Psoas muscle (tissue), 8 donors: ENCODE results near the gene AP2M1. TPM values are rescaled to one million over a fixed set of nuclear protein-coding genes. Genes with fewer than 3 reads are reported as not detected.
A peak's percentile ranks its signal among the peaks of the same experiment; 100 is the strongest.
"Not testable (repeated sequence)": the region's sequence is repeated elsewhere in the genome, so short reads cannot be mapped to it uniquely, and the experiment has no call there.

Source experiments
- ATAC-seq, 4 donors: fragments of 200-7000 bp; cut with Tn5 transposase; one replicate each; pipeline ENCODE4 v1.9.1; 2020; ENCODE audit warnings: moderate library complexity in 3 of 4, mild to moderate bottlenecking in 2 of 4
- DNase-seq, 2 donors: peaks; one replicate each; pipeline ENCODE4 v3.0.0-alpha.2; 2020
- H3K27ac ChIP-seq: fragments of 200-600 bp; one replicate; pipeline ENCODE4 v1.8.0; 2022
- H3K27me3 ChIP-seq, 3 donors: fragments of 200-600 bp in 1 of 3; one replicate each; pipeline versions ENCODE4 v1.6.1 to v1.8.0; 2013 to 2022; ENCODE audit warnings: low read length in 2 of 3, mild to moderate bottlenecking in 2 of 3, moderate library complexity in 1 of 3; ENCODE audit not compliant: insufficient read depth in 3 of 3
- H3K36me3 ChIP-seq, 2 donors: fragments of 200-600 bp in 1 of 2; one replicate each; pipeline versions ENCODE4 v1.6.1 to v1.8.0; 2013 to 2022; ENCODE audit warnings: low read depth in 1 of 2, mild to moderate bottlenecking in 1 of 2, moderate library complexity in 1 of 2; ENCODE audit not compliant: insufficient read depth in 1 of 2
- H3K4me1 ChIP-seq: fragments of 200-600 bp; one replicate; pipeline ENCODE4 v1.8.0; 2022
- H3K4me3 ChIP-seq: fragments of 200-600 bp; one replicate; pipeline ENCODE4 v1.8.0; 2022; ENCODE audit warnings: mild to moderate bottlenecking
- H3K9me3 ChIP-seq: fragments of 200-600 bp; one replicate; pipeline ENCODE4 v1.8.0; 2022
- CTCF ChIP-seq: fragments of 200-600 bp; IDR thresholded peaks from one replicate; pipeline ENCODE4 v1.8.0; 2022; ENCODE audit warnings: antibody characterized with exemption
- WGBS, 3 donors: extraction: QIAGEN DNeasy Blood & Tissue Kit; methylation state at CpG; one replicate each; pipeline versions ENCODE4 v1.1.6 to v1.1.7; 2013; 5-methylcytosine and 5-hydroxymethylcytosine counted together
- intact Hi-C, 2 donors: fragments of 100-400 bp; cut with DNase I; formaldehyde crosslinking; loops; one replicate each; pipeline versions ENCODE4 v1.11.0 to v1.14.2; 2022
- polyA plus RNA-seq, 3 donors: library from polyadenylated mRNA; stranded (reverse); fragments of 200-250 nt; gene quantifications; one replicate each; pipeline ENCODE4 v1.2.3, GENCODE V29; 2013
- total RNA-seq, 4 donors: library from RNA; stranded (reverse); fragmentation: NEBNext Ultra II Directional in 2 of 4; extraction: Animal tissue kit (Norgen Biotek cat#: 25700) in 2 of 4; gene quantifications; one replicate each; pipeline versions ENCODE4 v1.2.1 to v1.2.4, GENCODE V29; 2021 to 2023
- donor health status: healthy with polysubstance abuse.
- donor health status: DM: no; HTN: no; CAD: no; lungs with moderate emphysema.
- donor health status: Bipolar disorder and iron deficiency.
- donor health status: healthy.
- donor health status: DM: yes; HTN: yes; CAD: no.
- donor health status: DM: no; HTN: no; CAD: no.
- donor health status: DM: no; HTN: no; CAD: no.
- donor health status: DM: yes; HTN: yes; CAD: no.

AP2M1 gene
- total and polyA plus RNA-seq, 7 donors = 157 to 299 (median 171) TPM

GRCh38 chr3:184156522-184156955 lies 18.1 kb upstream of the AP2M1 start:
- Histone ChIP-seq H3K27ac (peak overlapping the region; percentile 88), H3K9me3 (no peaks in the 10 kb centered on the region), H3K36me3 (no peaks in the 10 kb centered on the region), H3K4me3 (peak overlapping the region; percentile 84), H3K27me3 (no peaks in the 10 kb centered on the region), H3K4me1 (peaks cover 52% of the 10 kb centered on the region)
- 0 to 5% (median 2%) methylated on average over 6 of the region's 6 CpGs for WGBS, 3 donors
- ATAC-seq = peak; percentile 52 to 67 (median 54)
- intact Hi-C loops = loop anchor here (2.0 to 10.0 kb wide), 3 partner anchors 16 to 91 kb away; partner anchors contain the start of genes ALG3 (in 2 of the 2) and EEF1AKMT4 (in 2 of the 2)
- DNase-seq = peak; percentile 71 to 84
- TF ChIP-seq CTCF = no peak

- Histone ChIP-seq H3K9me3 (no peaks in the 10 kb centered on the region), H3K36me3 (peaks cover 0 to 3% of the 10 kb centered on the region in 2 donors), H3K4me1 (peaks cover 59% of the 10 kb centered on the region), H3K27ac (peak overlapping the region; percentile 88), H3K27me3 (no peaks in the 10 kb centered on the region), H3K4me3 (peak overlapping the region; percentile 84)
- no peak for ATAC-seq
- TF ChIP-seq CTCF = no peak
- DNase-seq = no peak
- intact Hi-C loops = loop anchor here (2.0 to 10.0 kb wide), 3 partner anchors 16 to 90 kb away; partner anchors contain the start of genes ALG3 (in 2 of the 2) and EEF1AKMT4 (in 2 of the 2)
Observed at GRCh38 chr3:184157206-184157605, 17.4 kb upstream of the AP2M1 start.

GRCh38 chr3:184158404-184158803 lies 16.3 kb upstream of the AP2M1 start:
- peak overlapping the region; percentile 65 for H3K27ac ChIP-seq
- ATAC-seq (no peak), DNase-seq (no peak)
- no peaks in the 10 kb centered on the region for H3K9me3 ChIP-seq
- H3K4me1 ChIP-seq = peaks cover 68% of the 10 kb centered on the region
- no peaks in the 10 kb centered on the region for H3K27me3 ChIP-seq
- H3K4me3 ChIP-seq = peak overlapping the region; percentile 84
- intact Hi-C loops = loop anchor here (5.0 to 10.0 kb wide), 2 partner anchors 86 to 89 kb away; partner anchors contain the start of genes ALG3 (in 2 of the 2) and EEF1AKMT4 (in 2 of the 2)
- TF ChIP-seq CTCF = no peak
- H3K36me3 ChIP-seq = peaks cover 0 to 4% of the 10 kb centered on the region in 2 donors
- WGBS, 3 donors = 57 to 59% (median 59%) methylated on average over 4 of the region's 4 CpGs

GRCh38 chr3:184160456-184160855 lies 14.2 kb upstream of the AP2M1 start:
- intact Hi-C loops = no loop called here
- ATAC-seq = peak in 3 of 4 donors; percentile 1 to 13 (median 4)

GRCh38 chr3:184162571-184163070 lies 12.0 kb upstream of the AP2M1 start:
- H3K4me3 ChIP-seq, H3K9me3 ChIP-seq, H3K27me3 ChIP-seq, intact Hi-C loops, DNase-seq: not testable (repeated sequence)
- ATAC-seq = peak in 1 of 4 donors; percentile 64
- Histone ChIP-seq H3K27ac (peak overlapping the region; percentile 54), H3K36me3 (peaks cover 8 to 46% of the 10 kb centered on the region in 2 donors), H3K4me1 (peaks cover 52% of the 10 kb centered on the region)
- 41 to 63% (median 60%) methylated on average over 8 of the region's 8 CpGs for WGBS, 3 donors

More at GRCh38 chr3:184160456-184160855, 14.2 kb upstream of the AP2M1 start:
- no peak for DNase-seq
- Histone ChIP-seq H3K4me3 (no peak overlapping the region), H3K27me3 (no peaks in the 10 kb centered on the region), H3K4me1 (peaks cover 60% of the 10 kb centered on the region), H3K9me3 (no peaks in the 10 kb centered on the region), H3K36me3 (peaks cover 0 to 24% of the 10 kb centered on the region in 2 donors), H3K27ac (peak overlapping the region; percentile 54)
- WGBS, 3 donors = 6 to 21% (median 19%) methylated on average over 2 of the region's 2 CpGs
- TF ChIP-seq CTCF = no peak
